Effector CD8-positive, alpha-beta T cell (primary cell): Measurements from ENCODE around the gene LRP1B.
"Not testable (repeated sequence)": the region's sequence is repeated elsewhere in the genome, so short reads cannot be mapped to it uniquely, and the experiment has no call there.

Experiments used
- DNase-seq: peaks from one replicate; lab custom pipeline; 2025; lab: John Stamatoyannopoulos, UW

The LRP1B gene

GRCh38 chr2:142100970-142101369, 29.8 kb downstream of the LRP1B start:
- no peak for DNase-seq

GRCh38 chr2:142100139-142100873, 30.5 kb downstream of the LRP1B start:
- DNase-seq: no peak

- no peak for DNase-seq
Measured at GRCh38 chr2:142097711-142098110, 33.1 kb downstream of the LRP1B start.

- DNase-seq: no peak
Measured at GRCh38 chr2:142095647-142096046, 35.2 kb downstream of the LRP1B start.

GRCh38 chr2:142094233-142094632, 36.6 kb downstream of the LRP1B start:
- DNase-seq: no peak

GRCh38 chr2:142088058-142088568, 42.7 kb downstream of the LRP1B start:
- DNase-seq: no peak

- DNase-seq: not testable (repeated sequence)
Measured at GRCh38 chr2:142087585-142087984, 43.2 kb downstream of the LRP1B start.

- DNase-seq: no peak
Measured at GRCh38 chr2:142082368-142082767, 48.4 kb downstream of the LRP1B start.

GRCh38 chr2:142076317-142076716, 54.5 kb downstream of the LRP1B start:
- no peak for DNase-seq

GRCh38 chr2:142075826-142076225, 55.0 kb downstream of the LRP1B start:
- DNase-seq: no peak

- DNase-seq: no peak
Measured at GRCh38 chr2:142069251-142069888, 61.4 kb downstream of the LRP1B start.

- DNase-seq: no peak
Measured at GRCh38 chr2:142065700-142066099, 65.1 kb downstream of the LRP1B start.

GRCh38 chr2:142065156-142065555, 65.7 kb downstream of the LRP1B start:
- DNase-seq: no peak

- DNase-seq: no peak
Measured at GRCh38 chr2:142061733-142062132, 69.1 kb downstream of the LRP1B start.

- DNase-seq: no peak
Measured at GRCh38 chr2:142058149-142058548, 72.7 kb downstream of the LRP1B start.

GRCh38 chr2:142056784-142057183, 74.0 kb downstream of the LRP1B start:
- no peak for DNase-seq

GRCh38 chr2:142052220-142052863, 78.5 kb downstream of the LRP1B start:
- DNase-seq: no peak

- DNase-seq: no peak
Measured at GRCh38 chr2:142048581-142048980, 82.2 kb downstream of the LRP1B start.

GRCh38 chr2:142045641-142046040, 85.2 kb downstream of the LRP1B start:
- no peak for DNase-seq

GRCh38 chr2:142044197-142044596, 86.6 kb downstream of the LRP1B start:
- DNase-seq: no peak

- no peak for DNase-seq
Measured at GRCh38 chr2:142042536-142043199, 88.1 kb downstream of the LRP1B start.

GRCh38 chr2:142041996-142042395, 88.8 kb downstream of the LRP1B start:
- no peak for DNase-seq
